Tibial nerve (tissue), 4 donors: ENCODE results near the gene COL8A1. TPM values are rescaled to one million over a fixed set of nuclear protein-coding genes. Genes with fewer than 3 reads are reported as not detected.

Source experiments
- DNase-seq, 2 donors: peaks; one replicate each; pipeline ENCODE4 v3.0.0-alpha.2; 2019; ENCODE audit warnings: low spot score in 2 of 2
- H3K27ac ChIP-seq, 4 donors: fragments of 200-600 bp; sonication (generic) in 3 of 4; one replicate each; pipeline ENCODE4 v1.5.1; 2017 to 2019; ENCODE audit warnings: mild to moderate bottlenecking in 1 of 4
- H3K27me3 ChIP-seq, 2 donors: fragments of 200-600 bp; sonication (generic) in 1 of 2; one replicate each; pipeline versions ENCODE4 v1.5.1 to v1.6.0; 2017 to 2019
- H3K36me3 ChIP-seq, 3 donors: fragments of 200-600 bp; sonication (generic); one replicate each; pipeline ENCODE4 v1.5.1; 2018 to 2019
- H3K4me1 ChIP-seq, 4 donors: fragments of 200-600 bp; sonication (generic) in 3 of 4; one replicate each; pipeline ENCODE4 v1.5.1; 2017 to 2019
- H3K4me3 ChIP-seq, 4 donors: fragments of 200-600 bp; sonication (generic) in 3 of 4; one replicate each; pipeline ENCODE4 v1.5.1; 2017 to 2019; ENCODE audit warnings: mild to moderate bottlenecking in 1 of 4, moderate library complexity in 1 of 4
- H3K9me3 ChIP-seq, 4 donors: fragments of 200-600 bp; sonication (generic) in 3 of 4; one replicate each; pipeline ENCODE4 v1.5.1; 2017 to 2019
- CTCF ChIP-seq, 5 experiments: fragments of 200-600 bp in 3 of 5; fragments of 450-650 bp in 2 of 5; sonication (generic) in 3 of 5; IDR thresholded peaks; one replicate each; pipeline ENCODE4 v1.5.1; 2016 to 2019; ENCODE audit warnings: antibody characterized with exemption in 5 of 5, mild to moderate bottlenecking in 3 of 5, moderate library complexity in 2 of 5
- EP300 ChIP-seq, 2 donors: sonication (generic); formaldehyde crosslinking; IDR thresholded peaks; one replicate each; pipeline ENCODE4 v1.6.1; 2017; ENCODE audit warnings: antibody characterized with exemption in 2 of 2, mild to moderate bottlenecking in 1 of 2
- POLR2A ChIP-seq, 2 donors: fragments of 450-650 bp; IDR thresholded peaks; one replicate each; pipeline ENCODE4 v1.6.1; 2017; ENCODE audit warnings: antibody characterized with exemption in 2 of 2, mild to moderate bottlenecking in 2 of 2, moderate library complexity in 2 of 2
- WGBS, 2 donors: methylation state at CpG; one replicate each; pipeline ENCODE4 v1.1.5; 2018; 5-methylcytosine and 5-hydroxymethylcytosine counted together
- total RNA-seq, 4 donors: library from RNA; depleted of rRNA; stranded (reverse); fragments of >200 nt; gene quantifications; one replicate each; pipeline ENCODE4 v1.1.0, GENCODE V29; 2016

Gene COL8A1
- total RNA-seq, 4 donors from 2014 or later: 144 to 217 (median 177) TPM

- Histone ChIP-seq H3K4me3 (no peak overlapping the region), H3K36me3 (no peaks in the 10 kb centered on the region), H3K4me1 (peaks cover 0 to 18% (median 0%) of the 10 kb centered on the region in 4 donors), H3K27me3 (no peaks in the 10 kb centered on the region), H3K27ac (no peak overlapping the region), H3K9me3 (no peaks in the 10 kb centered on the region)
- TF ChIP-seq CTCF (IDR thresholded peaks at IDR 0.05) (no peak), POLR2A (IDR thresholded peaks at IDR 0.05) (no peak)
- WGBS, 2 donors: 81 to 92% methylated on average over 2 of the region's 2 CpGs
- no peak for DNase-seq
These were observed 196.0 kb downstream of the COL8A1 start for GRCh38 chr3:99834211-99834957.

GRCh38 chr3:99836681-99837080, 198.3 kb downstream of the COL8A1 start:
- no peak for DNase-seq
- no peak for TF ChIP-seq CTCF (IDR thresholded peaks at IDR 0.05)
- no peak for TF ChIP-seq POLR2A (IDR thresholded peaks at IDR 0.05)
- TF ChIP-seq EP300 (IDR thresholded peaks at IDR 0.05): no peak
- no peak overlapping the region for H3K27ac ChIP-seq
- no peak overlapping the region for H3K4me3 ChIP-seq
- no peaks in the 10 kb centered on the region for H3K36me3 ChIP-seq
- 85 to 88% methylated on average over 3 of the region's 3 CpGs for WGBS, 2 donors
- peaks cover 0 to 18% (median 0%) of the 10 kb centered on the region in 4 donors for H3K4me1 ChIP-seq
- H3K27me3 ChIP-seq: no peaks in the 10 kb centered on the region
- H3K9me3 ChIP-seq: no peaks in the 10 kb centered on the region

- H3K27ac ChIP-seq: no peak overlapping the region
- H3K9me3 ChIP-seq: no peaks in the 10 kb centered on the region
- no peaks in the 10 kb centered on the region for H3K27me3 ChIP-seq
- DNase-seq: no peak
- 94 to 95% methylated on average over 1 of the region's 1 CpG for WGBS, 2 donors
- peaks cover 0 to 16% (median 0%) of the 10 kb centered on the region in 4 donors for H3K4me1 ChIP-seq
- H3K36me3 ChIP-seq: no peaks in the 10 kb centered on the region
- H3K4me3 ChIP-seq: no peak overlapping the region
- TF ChIP-seq EP300 (IDR thresholded peaks at IDR 0.05): no peak
- no peak for TF ChIP-seq POLR2A (IDR thresholded peaks at IDR 0.05)
- TF ChIP-seq CTCF (IDR thresholded peaks at IDR 0.05): no peak
These were observed 199.3 kb downstream of the COL8A1 start for GRCh38 chr3:99837715-99838114.

GRCh38 chr3:99838755-99839154, 200.4 kb downstream of the COL8A1 start:
- no peak overlapping the region for H3K27ac ChIP-seq

More at GRCh38 chr3:99838755-99839154, 200.4 kb downstream of the COL8A1 start:
- no peak for TF ChIP-seq CTCF (IDR thresholded peaks at IDR 0.05)
- TF ChIP-seq POLR2A (IDR thresholded peaks at IDR 0.05): no peak
- no peak for TF ChIP-seq EP300 (IDR thresholded peaks at IDR 0.05)
- DNase-seq: no peak
- H3K9me3 ChIP-seq: no peaks in the 10 kb centered on the region
- H3K27me3 ChIP-seq: no peaks in the 10 kb centered on the region
- H3K4me3 ChIP-seq: no peak overlapping the region
- H3K4me1 ChIP-seq: peaks cover 0 to 17% (median 9%) of the 10 kb centered on the region in 4 donors
- H3K36me3 ChIP-seq: no peaks in the 10 kb centered on the region
